Neuron (in vitro differentiated cells): ENCODE results near the gene NPTN.

Experiments used
- H2AFZ ChIP-seq: one replicate; pipeline ENCODE4 v1.6.1; 2013; ENCODE audit warnings: low read depth, mild to moderate bottlenecking, inconsistent platforms, low read length, moderate library complexity
- H3K27me3 ChIP-seq: one replicate; pipeline ENCODE4 v1.6.1; 2013; ENCODE audit warnings: low read length; ENCODE audit not compliant: insufficient read depth
- H3K36me3 ChIP-seq: one replicate; pipeline ENCODE4 v1.6.1; 2013; ENCODE audit warnings: low read length; ENCODE audit not compliant: insufficient read depth
- H3K4me1 ChIP-seq: one replicate; pipeline ENCODE4 v1.6.1; 2013; ENCODE audit warnings: low read length; ENCODE audit not compliant: insufficient read depth
- H3K4me3 ChIP-seq: 2 replicates; pipeline ENCODE4 v1.5.1; 2013; ENCODE audit warnings: mild to moderate bottlenecking, low read length, moderate library complexity
- H3K9me3 ChIP-seq: one replicate; pipeline ENCODE4 v1.6.1; 2013; ENCODE audit warnings: low read length

The NPTN gene

DNA sequence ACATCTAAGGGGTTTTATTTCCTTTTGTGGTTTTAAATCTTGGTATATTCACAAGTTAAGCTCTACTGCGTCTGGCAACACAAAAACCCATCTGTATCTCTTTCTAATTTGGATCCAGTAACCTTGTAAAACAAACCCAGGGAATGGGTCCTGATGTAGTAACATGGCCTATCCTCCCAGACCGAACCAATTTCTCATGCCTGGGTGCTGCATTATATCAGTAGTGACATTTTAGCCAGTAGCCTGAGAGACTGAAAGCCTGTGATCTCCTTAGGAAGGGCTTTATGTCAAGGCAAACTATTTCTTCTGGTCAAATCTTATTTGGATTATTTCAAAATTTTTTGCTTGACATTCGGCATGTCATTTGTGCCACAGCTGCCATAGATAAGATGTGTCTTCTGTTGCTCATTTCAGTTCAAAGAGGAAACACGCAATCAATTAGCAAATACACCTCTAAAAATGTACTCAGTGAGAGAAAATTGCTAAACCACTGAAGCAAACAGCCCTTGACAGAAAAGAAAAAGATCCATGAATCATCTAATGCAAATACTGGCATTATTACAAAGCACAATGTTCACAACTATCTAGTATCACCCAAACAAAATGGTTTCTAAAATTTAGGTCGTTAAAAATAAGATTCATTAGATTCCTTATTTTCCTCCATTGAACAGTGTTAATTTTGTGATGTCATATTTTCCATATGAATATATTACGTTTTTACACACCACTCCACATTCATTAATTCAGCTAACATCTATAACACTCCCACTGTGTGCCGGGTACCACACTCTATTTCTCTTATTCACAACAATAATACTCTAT, 4.0 kb downstream of the NPTN start:
- Histone ChIP-seq H3K9me3 (no peaks in the 10 kb centered on the region), H3K4me3 (no peak overlapping the region), H3K4me1 (peaks cover 33% of the 10 kb centered on the region), H2AFZ (no peak overlapping the region), H3K27me3 (no peaks in the 10 kb centered on the region), H3K36me3 (no peaks in the 10 kb centered on the region)

DNA sequence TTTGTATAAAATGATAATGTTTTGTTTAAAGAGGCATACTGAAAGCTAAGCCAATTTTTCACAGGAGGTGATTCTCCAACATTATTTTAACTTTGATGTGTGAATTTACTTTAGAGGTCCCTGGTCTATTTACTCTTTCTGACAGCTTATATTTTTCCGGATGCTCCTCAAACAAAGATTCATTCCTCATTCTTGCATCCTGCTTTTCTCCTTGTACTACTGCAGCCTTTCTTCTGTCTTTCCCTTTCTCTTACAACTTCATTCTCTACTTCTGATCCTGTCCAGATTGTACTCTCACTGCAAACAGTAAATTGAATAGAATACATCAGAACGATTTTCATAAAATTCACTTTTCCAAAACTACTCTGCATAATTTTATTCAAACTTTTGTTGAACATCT, 5.1 kb downstream of the NPTN start:
- H3K9me3 ChIP-seq: no peaks in the 10 kb centered on the region
- H3K27me3 ChIP-seq: no peaks in the 10 kb centered on the region
- H3K4me1 ChIP-seq: peaks cover 33% of the 10 kb centered on the region
- no peak overlapping the region for H3K4me3 ChIP-seq
- H2AFZ ChIP-seq: no peak overlapping the region
- H3K36me3 ChIP-seq: no peaks in the 10 kb centered on the region

- Histone ChIP-seq H3K36me3 (no peaks in the 10 kb centered on the region), H3K4me3 (no peak overlapping the region), H3K4me1 (peaks cover 21% of the 10 kb centered on the region), H2AFZ (no peak overlapping the region), H3K27me3 (no peaks in the 10 kb centered on the region), H3K9me3 (no peaks in the 10 kb centered on the region)
These were observed 7.1 kb downstream of the NPTN start for GRCh38 chr15:73626072-73626471.

DNA sequence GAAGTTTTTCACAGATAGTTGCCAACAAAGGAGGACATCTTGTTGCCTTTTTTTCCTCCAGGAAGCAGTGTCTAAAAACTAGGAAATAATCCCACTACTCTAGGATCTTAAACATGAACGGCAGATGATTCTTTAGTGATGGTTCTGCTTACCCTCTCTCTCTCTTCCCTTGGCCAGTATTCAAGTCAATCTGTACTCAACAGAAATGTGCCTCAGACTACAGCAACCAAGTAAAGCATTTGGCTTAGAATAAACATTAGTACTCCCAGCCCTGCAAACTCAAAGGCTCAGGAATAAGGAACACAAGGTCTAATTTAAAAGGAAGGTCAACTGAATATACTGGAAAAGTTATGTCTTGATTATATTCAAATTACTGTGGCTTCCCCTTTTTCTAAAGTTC, 8.7 kb downstream of the NPTN start:
- H3K4me3 ChIP-seq: no peak overlapping the region
- no peaks in the 10 kb centered on the region for H3K27me3 ChIP-seq
- no peak overlapping the region for H2AFZ ChIP-seq
- peaks cover 6% of the 10 kb centered on the region for H3K4me1 ChIP-seq
- no peaks in the 10 kb centered on the region for H3K36me3 ChIP-seq
- no peaks in the 10 kb centered on the region for H3K9me3 ChIP-seq

- H3K27me3 ChIP-seq: no peaks in the 10 kb centered on the region
- H3K9me3 ChIP-seq: no peaks in the 10 kb centered on the region
- H3K4me1 ChIP-seq: peaks cover 8% of the 10 kb centered on the region
- H3K36me3 ChIP-seq: no peaks in the 10 kb centered on the region
- no peak overlapping the region for H3K4me3 ChIP-seq
- H2AFZ ChIP-seq: no peak overlapping the region
These were observed 11.8 kb downstream of the NPTN start for GRCh38 chr15:73621286-73621826.

DNA sequence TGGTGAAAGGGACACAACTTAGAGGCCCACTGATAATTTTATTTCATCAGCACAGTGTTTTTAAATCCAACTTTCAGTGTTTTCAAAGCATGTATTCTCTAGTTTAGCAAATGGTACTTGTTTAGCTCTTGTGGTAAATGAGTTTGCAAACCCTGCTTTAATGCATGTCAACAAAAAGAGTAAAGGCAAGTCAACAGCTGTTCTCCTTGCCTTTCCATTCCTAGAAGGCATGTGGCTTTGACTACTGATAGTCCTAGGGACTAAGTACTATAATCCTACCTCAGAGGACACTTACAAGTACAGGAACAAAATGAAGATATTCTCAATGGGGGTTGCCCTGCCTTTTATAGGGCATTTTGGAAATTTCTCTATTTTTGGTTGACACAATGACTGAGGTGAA, 13.1 kb downstream of the NPTN start:
- Histone ChIP-seq H3K4me3 (no peak overlapping the region), H3K4me1 (peaks cover 8% of the 10 kb centered on the region), H3K9me3 (no peaks in the 10 kb centered on the region), H3K27me3 (no peaks in the 10 kb centered on the region), H2AFZ (no peak overlapping the region), H3K36me3 (no peaks in the 10 kb centered on the region)

DNA sequence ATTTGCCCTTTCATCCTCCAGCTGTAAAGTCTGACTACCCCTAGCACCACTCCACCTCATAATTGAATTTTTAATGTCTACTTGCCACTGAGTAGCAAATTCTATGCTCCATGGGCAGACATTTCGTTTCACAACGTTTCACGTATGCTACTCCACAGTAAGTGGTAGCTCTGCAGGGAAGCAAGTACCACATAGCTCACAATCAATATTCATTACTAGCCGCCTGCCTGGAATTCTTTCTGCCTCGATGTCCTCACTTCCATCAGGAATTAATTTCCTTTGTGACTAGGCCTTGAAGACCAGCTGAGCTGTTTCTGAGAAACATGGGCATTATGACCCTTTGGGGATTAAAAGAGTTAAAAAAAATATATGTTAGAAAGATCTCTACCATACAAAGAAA, 15.3 kb downstream of the NPTN start:
- no peak overlapping the region for H2AFZ ChIP-seq
- no peaks in the 10 kb centered on the region for H3K9me3 ChIP-seq
- H3K36me3 ChIP-seq: no peaks in the 10 kb centered on the region
- no peaks in the 10 kb centered on the region for H3K27me3 ChIP-seq
- no peak overlapping the region for H3K4me3 ChIP-seq
- H3K4me1 ChIP-seq: peaks cover 8% of the 10 kb centered on the region

DNA sequence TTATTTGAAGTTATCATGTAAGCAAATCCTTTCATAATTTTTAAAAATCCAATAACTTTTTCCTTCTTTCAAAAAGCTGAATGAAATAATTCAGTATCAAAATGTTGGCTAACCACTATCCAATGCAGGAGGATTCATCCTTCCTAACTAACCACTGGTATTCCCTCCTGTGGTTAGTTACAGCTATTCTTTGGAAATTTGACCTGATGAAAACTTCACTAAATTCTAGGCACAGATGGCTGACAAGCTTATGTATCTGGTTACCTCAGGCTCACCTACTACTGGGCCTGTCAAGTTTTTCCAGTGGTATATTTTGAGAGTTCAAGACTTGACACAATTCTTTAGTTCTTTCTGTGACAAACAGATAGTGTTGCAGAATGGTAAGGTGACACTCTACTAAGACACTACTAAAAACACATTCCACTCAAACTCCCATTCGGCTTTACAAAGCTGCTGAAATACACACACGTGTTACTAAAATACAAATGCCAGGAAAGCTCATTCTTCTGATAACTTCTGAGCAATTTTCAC, 15.8 kb downstream of the NPTN start:
- Histone ChIP-seq H2AFZ (no peak overlapping the region), H3K4me3 (no peak overlapping the region), H3K27me3 (no peaks in the 10 kb centered on the region), H3K4me1 (peaks cover 8% of the 10 kb centered on the region), H3K36me3 (no peaks in the 10 kb centered on the region), H3K9me3 (no peaks in the 10 kb centered on the region)

GRCh38 chr15:73608941-73609340, 24.2 kb downstream of the NPTN start:
- Histone ChIP-seq H3K36me3 (no peaks in the 10 kb centered on the region), H3K9me3 (no peaks in the 10 kb centered on the region), H3K4me3 (no peak overlapping the region), H3K27me3 (no peaks in the 10 kb centered on the region), H3K4me1 (no peaks in the 10 kb centered on the region), H2AFZ (no peak overlapping the region)

DNA sequence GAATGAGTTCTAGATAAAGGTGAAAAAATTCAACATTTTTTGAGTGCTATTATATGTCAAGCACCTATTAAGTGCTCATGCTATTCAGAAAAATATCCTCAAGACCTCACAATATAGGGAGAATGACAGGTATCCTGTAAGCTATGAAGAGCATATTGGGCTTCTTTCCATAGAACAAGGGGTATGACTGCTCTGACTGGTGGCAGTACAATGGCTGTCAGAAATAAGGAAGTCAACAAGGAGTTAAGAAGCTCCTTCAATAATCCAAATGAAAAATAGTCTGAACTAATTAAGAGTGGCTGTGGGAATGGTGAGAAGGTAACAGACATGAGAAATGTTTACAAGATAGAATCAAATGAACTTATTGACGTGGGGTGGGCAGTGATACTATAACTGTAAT, 24.7 kb downstream of the NPTN start:
- H3K4me3 ChIP-seq: no peak overlapping the region
- no peaks in the 10 kb centered on the region for H3K27me3 ChIP-seq
- H3K9me3 ChIP-seq: no peaks in the 10 kb centered on the region
- H3K36me3 ChIP-seq: no peaks in the 10 kb centered on the region
- H3K4me1 ChIP-seq: no peaks in the 10 kb centered on the region
- no peak overlapping the region for H2AFZ ChIP-seq

DNA sequence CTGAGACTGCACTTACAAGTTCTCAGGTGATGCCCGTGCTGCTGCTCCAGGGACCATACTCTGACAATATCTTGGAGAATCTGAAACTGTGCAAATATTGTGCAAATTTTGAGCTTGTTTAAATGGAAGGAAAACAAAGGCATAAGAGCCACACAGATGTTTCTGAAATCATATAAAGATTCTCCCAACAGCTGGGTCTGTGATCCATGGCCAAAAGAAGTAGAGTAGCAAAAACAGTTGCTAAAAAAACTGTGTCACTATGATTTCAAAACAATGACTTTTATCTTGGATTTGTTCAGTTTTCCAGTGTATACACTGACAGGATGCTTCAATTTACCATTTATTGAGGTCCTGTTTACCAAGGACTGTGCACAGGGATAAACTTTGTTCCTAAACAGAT, 25.3 kb downstream of the NPTN start:
- no peaks in the 10 kb centered on the region for H3K27me3 ChIP-seq
- no peak overlapping the region for H3K4me3 ChIP-seq
- H3K36me3 ChIP-seq: no peaks in the 10 kb centered on the region
- peaks cover under 1% of the 10 kb centered on the region for H3K4me1 ChIP-seq
- no peaks in the 10 kb centered on the region for H3K9me3 ChIP-seq
- H2AFZ ChIP-seq: no peak overlapping the region

DNA sequence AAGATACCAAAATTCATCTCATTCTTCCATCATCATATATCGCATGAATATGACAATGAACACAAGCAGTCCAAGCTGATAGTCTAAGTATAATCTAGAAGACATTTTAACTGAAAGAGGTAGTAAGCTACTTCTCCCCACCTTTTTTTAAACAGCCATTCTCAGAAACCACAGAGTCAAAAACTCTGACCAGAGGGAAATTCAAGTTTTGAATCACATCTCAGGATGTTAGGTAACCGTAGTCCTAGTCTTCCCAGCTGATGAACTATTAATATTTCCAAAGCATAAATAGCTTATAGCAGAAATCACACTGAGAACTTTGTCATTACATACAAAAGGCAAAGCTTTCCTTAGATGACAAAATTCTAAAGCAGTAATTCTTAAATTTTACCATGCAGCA, 25.8 kb downstream of the NPTN start:
- no peak overlapping the region for H3K4me3 ChIP-seq
- H3K27me3 ChIP-seq: no peaks in the 10 kb centered on the region
- H3K4me1 ChIP-seq: peaks cover 5% of the 10 kb centered on the region
- H3K9me3 ChIP-seq: no peaks in the 10 kb centered on the region
- H3K36me3 ChIP-seq: no peaks in the 10 kb centered on the region
- no peak overlapping the region for H2AFZ ChIP-seq

DNA sequence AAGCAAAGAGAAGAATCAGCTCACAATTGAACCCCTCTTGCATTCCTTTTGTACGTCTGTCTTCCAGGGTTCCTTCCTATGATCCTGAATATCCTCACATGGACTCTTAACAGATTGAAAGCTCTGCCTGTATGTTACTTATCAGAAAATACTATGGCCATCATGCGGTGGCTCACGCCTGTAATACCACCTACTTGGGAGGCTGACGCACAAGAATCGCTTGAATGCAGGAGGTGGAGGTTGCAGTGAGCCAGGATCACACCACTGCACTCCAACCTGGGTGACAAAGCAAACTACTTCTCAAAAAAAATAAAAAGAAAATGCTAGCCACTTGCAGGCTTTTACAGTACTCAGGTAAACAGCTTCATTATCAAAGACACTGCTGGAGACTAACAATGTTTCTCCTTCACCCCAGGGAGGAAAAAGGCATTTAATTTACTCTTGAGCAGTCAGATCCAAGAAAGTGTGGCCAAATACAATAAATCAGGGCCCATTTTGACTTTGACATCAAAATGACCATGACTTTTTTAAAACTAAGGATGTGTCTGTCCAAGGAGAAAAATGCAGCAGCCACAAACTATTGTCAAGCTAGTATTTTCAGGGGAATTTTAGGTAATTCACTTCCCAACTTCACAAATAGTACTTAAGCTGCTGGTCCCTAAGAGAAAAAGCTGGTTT, 27.3 kb downstream of the NPTN start:
- peaks cover 20% of the 10 kb centered on the region for H3K4me1 ChIP-seq
- no peak overlapping the region for H3K4me3 ChIP-seq
- no peaks in the 10 kb centered on the region for H3K36me3 ChIP-seq
- H3K27me3 ChIP-seq: no peaks in the 10 kb centered on the region
- no peak overlapping the region for H2AFZ ChIP-seq
- no peaks in the 10 kb centered on the region for H3K9me3 ChIP-seq
